Measurements from ENCODE around the gene ASB13. TPM values are rescaled to one million over a fixed set of nuclear protein-coding genes. Genes with fewer than 3 reads are reported as not detected.

Gene ASB13
- total and polyA plus RNA-seq, 2 donors (not counting 1 experiment from before 2014, with no cell fraction given) = 5.4 to 15.4 TPM

DNA sequence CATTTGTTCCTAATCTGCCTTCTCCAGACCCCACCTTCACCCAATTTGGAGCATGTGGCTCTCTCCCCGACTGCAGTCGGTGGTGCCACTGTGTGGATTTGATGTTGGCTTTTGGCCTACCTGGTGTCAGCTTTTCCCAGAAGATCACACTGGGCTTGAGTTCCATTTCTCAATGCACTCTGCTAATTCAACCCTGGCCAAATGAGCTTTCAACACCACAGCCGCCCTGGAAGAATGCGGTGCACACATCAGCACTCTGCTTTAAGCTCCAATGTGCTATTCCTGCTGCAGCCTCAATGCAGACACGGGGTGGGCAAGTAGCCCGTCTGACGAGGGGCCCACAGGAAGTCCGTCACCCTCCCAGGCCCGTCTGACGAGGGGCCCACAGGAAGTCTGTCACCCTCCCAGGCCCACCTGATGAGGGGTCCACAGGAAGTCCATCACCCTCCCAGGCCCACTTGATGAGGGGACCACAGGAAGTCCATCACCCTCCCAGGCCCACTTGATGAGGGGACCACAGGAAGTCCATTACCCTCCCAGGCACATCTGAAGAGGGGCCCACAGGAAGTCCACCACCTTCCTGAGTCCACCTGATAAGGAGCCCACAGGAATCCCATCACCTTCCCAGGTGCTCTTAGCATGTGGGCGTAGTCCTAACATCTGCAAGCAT lies 64.4 kb downstream of the ASB13 start:
- H3K27me3 ChIP-seq (ENCODE audit: control insufficient read depth, insufficient read depth, low read length) = no peaks in the 10 kb centered on the region
- TF ChIP-seq, protein P1, sequence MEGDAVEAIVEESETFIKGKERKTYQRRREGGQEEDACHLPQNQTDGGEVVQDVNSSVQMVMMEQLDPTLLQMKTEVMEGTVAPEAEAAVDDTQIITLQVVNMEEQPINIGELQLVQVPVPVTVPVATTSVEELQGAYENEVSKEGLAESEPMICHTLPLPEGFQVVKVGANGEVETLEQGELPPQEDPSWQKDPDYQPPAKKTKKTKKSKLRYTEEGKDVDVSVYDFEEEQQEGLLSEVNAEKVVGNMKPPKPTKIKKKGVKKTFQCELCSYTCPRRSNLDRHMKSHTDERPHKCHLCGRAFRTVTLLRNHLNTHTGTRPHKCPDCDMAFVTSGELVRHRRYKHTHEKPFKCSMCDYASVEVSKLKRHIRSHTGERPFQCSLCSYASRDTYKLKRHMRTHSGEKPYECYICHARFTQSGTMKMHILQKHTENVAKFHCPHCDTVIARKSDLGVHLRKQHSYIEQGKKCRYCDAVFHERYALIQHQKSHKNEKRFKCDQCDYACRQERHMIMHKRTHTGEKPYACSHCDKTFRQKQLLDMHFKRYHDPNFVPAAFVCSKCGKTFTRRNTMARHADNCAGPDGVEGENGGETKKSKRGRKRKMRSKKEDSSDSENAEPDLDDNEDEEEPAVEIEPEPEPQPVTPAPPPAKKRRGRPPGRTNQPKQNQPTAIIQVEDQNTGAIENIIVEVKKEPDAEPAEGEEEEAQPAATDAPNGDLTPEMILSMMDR (conservative IDR thresholded peaks at IDR 0.05 in 1 of 2, IDR thresholded peaks at IDR 0.05 in 1 of 2; ENCODE audit: low read depth in 1 of 2, low read length in 2 of 2) = no peak
- TF ChIP-seq EZH2 (IDR thresholded peaks at IDR 0.05; ENCODE audit: low read length, missing control alignments) = no peak
- H3K4me3 ChIP-seq (replicated peaks in 1 of 4; ENCODE audit: control extremely low read depth in 1 of 4, insufficient read depth in 1 of 4, low read depth in 3 of 4, low read length in 4 of 4) = no peak overlapping the region
- no peaks in the 10 kb centered on the region for H4K20me1 ChIP-seq (ENCODE audit: control insufficient read depth, extremely low read depth, insufficient read depth, low read length)
- no peak overlapping the region for H2AFZ ChIP-seq (ENCODE audit: low read length)
- H3K79me2 ChIP-seq (ENCODE audit: control insufficient read depth, insufficient read depth, low read length) = no peaks in the 10 kb centered on the region
- no peak for DNase-seq (ENCODE audit: low read depth in 2 of 2)
- no peaks in the 10 kb centered on the region for H3K36me3 ChIP-seq (ENCODE audit: control insufficient read depth, insufficient read depth, low read length)
- H3K4me2 ChIP-seq (ENCODE audit: extremely low read depth, insufficient read depth, low read length) = no peak overlapping the region
- H3K9ac ChIP-seq (ENCODE audit: insufficient read depth, low read length) = no peak overlapping the region
- no peaks in the 10 kb centered on the region for H3K9me3 ChIP-seq (ENCODE audit: control insufficient read depth, insufficient read depth, low read depth, low read length)
- no peak overlapping the region for H3K27ac ChIP-seq (ENCODE audit: insufficient read depth, low read length)
- H3K4me1 ChIP-seq (ENCODE audit: control insufficient read depth, extremely low read depth, insufficient read depth, low read length) = no peaks in the 10 kb centered on the region

DNA sequence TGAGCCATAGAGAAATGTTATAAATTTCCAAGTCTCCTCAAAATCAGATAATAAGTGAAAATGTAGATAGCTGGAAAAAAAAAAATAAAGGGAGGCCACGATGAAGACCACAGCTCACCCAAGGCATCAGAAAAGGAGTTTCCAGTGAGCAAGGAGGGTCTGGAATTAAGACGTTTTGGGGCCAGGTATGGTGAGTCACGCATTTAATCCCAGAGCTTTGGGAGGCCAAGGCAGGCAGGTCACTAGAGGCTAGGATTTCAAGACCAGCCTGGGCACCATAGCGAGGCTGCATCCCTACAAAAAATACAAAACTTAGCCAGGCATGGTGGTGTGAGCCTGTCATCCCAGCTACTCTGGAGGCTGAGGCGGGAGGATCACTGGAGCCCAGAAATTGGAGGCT lies 65.5 kb downstream of the ASB13 start:
- H3K36me3 ChIP-seq (ENCODE audit: control insufficient read depth, insufficient read depth, low read length) = no peaks in the 10 kb centered on the region
- TF ChIP-seq EZH2 (IDR thresholded peaks at IDR 0.05; ENCODE audit: low read length, missing control alignments) = no peak
- TF ChIP-seq, protein P1 (conservative IDR thresholded peaks at IDR 0.05 in 1 of 2, IDR thresholded peaks at IDR 0.05 in 1 of 2; ENCODE audit: low read depth in 1 of 2, low read length in 2 of 2) = no peak
- no peak overlapping the region for H3K4me2 ChIP-seq (ENCODE audit: extremely low read depth, insufficient read depth, low read length)
- H3K9ac ChIP-seq (ENCODE audit: insufficient read depth, low read length) = no peak overlapping the region
- H3K4me3 ChIP-seq (replicated peaks in 1 of 4; ENCODE audit: control extremely low read depth in 1 of 4, insufficient read depth in 1 of 4, low read depth in 3 of 4, low read length in 4 of 4) = no peak overlapping the region
- no peaks in the 10 kb centered on the region for H3K79me2 ChIP-seq (ENCODE audit: control insufficient read depth, insufficient read depth, low read length)
- peaks cover 4% of the 10 kb centered on the region for H3K4me1 ChIP-seq (ENCODE audit: control insufficient read depth, extremely low read depth, insufficient read depth, low read length)
- DNase-seq (ENCODE audit: low read depth in 2 of 2) = no peak
- no peaks in the 10 kb centered on the region for H4K20me1 ChIP-seq (ENCODE audit: control insufficient read depth, extremely low read depth, insufficient read depth, low read length)
- no peak overlapping the region for H2AFZ ChIP-seq (ENCODE audit: low read length)
- H3K27me3 ChIP-seq (ENCODE audit: control insufficient read depth, insufficient read depth, low read length) = no peaks in the 10 kb centered on the region
- no peaks in the 10 kb centered on the region for H3K9me3 ChIP-seq (ENCODE audit: control insufficient read depth, insufficient read depth, low read depth, low read length)
- H3K27ac ChIP-seq (ENCODE audit: insufficient read depth, low read length) = no peak overlapping the region

DNA sequence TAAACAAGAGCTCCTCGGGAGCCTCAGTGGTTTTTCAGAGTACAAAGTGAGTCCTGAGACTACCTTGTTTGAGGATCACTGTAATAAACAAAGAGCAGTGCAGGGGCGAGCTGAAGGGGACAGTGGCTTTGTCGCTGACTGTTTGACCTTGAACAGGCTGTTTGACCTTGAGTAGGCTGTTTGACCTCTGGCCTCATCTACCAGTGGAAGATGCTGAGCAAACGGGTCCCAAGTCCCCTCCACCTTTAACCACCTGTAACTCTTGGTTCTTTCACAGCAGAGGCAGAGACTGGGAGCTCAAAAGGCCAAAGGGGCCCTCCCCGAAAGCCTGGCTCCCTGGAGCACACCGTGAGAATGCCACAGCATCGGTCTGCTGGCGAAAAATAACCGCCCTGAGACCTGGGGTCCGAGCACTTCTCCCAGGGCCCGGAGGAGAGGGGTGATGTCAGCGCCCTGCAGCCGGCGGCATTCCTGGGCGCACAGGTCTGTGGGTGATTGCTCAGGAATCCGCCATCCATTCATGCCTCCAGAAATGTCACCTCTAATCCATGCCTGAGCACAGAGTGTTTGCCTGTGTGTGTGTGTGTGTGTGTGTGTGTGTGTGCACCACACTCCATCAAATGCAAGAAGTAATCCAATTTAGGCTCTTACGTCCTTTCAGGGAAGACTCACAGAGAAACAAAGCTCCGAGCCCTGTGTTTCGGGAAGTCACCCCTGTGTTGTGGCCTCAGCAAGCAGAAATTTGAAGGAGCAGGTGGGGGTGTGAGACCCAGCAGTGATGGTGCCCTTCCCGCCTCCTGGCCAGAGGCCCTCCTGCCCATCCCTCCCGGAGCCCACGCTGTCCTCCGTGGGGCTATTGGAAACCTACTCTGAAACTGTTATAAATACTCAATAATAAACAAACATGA lies 66.5 kb downstream of the ASB13 start:
- no peaks in the 10 kb centered on the region for H3K79me2 ChIP-seq (ENCODE audit: control insufficient read depth, insufficient read depth, low read length)
- no peaks in the 10 kb centered on the region for H3K36me3 ChIP-seq (ENCODE audit: control insufficient read depth, insufficient read depth, low read length)
- H3K27ac ChIP-seq (ENCODE audit: insufficient read depth, low read length) = no peak overlapping the region
- no peak overlapping the region for H3K4me2 ChIP-seq (ENCODE audit: extremely low read depth, insufficient read depth, low read length)
- no peaks in the 10 kb centered on the region for H3K27me3 ChIP-seq (ENCODE audit: control insufficient read depth, insufficient read depth, low read length)
- no peaks in the 10 kb centered on the region for H3K9me3 ChIP-seq (ENCODE audit: control insufficient read depth, insufficient read depth, low read depth, low read length)
- no peaks in the 10 kb centered on the region for H4K20me1 ChIP-seq (ENCODE audit: control insufficient read depth, extremely low read depth, insufficient read depth, low read length)
- no peak overlapping the region for H3K4me3 ChIP-seq (replicated peaks in 1 of 4; ENCODE audit: control extremely low read depth in 1 of 4, insufficient read depth in 1 of 4, low read depth in 3 of 4, low read length in 4 of 4)
- no peak overlapping the region for H3K9ac ChIP-seq (ENCODE audit: insufficient read depth, low read length)
- TF ChIP-seq EZH2 (IDR thresholded peaks at IDR 0.05; ENCODE audit: low read length, missing control alignments) = no peak
- TF ChIP-seq, protein P1 (conservative IDR thresholded peaks at IDR 0.05 in 1 of 2, IDR thresholded peaks at IDR 0.05 in 1 of 2; ENCODE audit: low read depth in 1 of 2, low read length in 2 of 2) = no peak
- H2AFZ ChIP-seq (ENCODE audit: low read length) = no peak overlapping the region
- DNase-seq (ENCODE audit: low read depth in 2 of 2) = no peak
- H3K4me1 ChIP-seq (ENCODE audit: control insufficient read depth, extremely low read depth, insufficient read depth, low read length) = peaks cover 10% of the 10 kb centered on the region
